Kidney epithelial cell (primary cell): Measurements from ENCODE around the gene PRICKLE1. TPM values are rescaled to one million over a fixed set of nuclear protein-coding genes. Genes with fewer than 3 reads are reported as not detected.

Experiments used
- DNase-seq: peaks from one replicate; pipeline ENCODE4 v3.0.0-alpha.2; 2010; ENCODE audit warnings: low read depth
- H3K27me3 ChIP-seq: 2 replicates; pipeline ENCODE4 v1.6.0; 2011; ENCODE audit warnings: low read length; ENCODE audit not compliant: control insufficient read depth, insufficient read depth
- H3K36me3 ChIP-seq: 2 replicates; pipeline ENCODE4 v1.5.1; 2011; ENCODE audit warnings: low read length; ENCODE audit not compliant: control insufficient read depth, insufficient read depth
- H3K4me3 ChIP-seq: 2 replicates; pipeline ENCODE4 v1.5.1; 2011; ENCODE audit warnings: low read depth, mild to moderate bottlenecking, control low read depth, low read length
- CTCF ChIP-seq: IDR thresholded peaks from 2 replicates; pipeline ENCODE4 v1.5.1; 2011; ENCODE audit warnings: mild to moderate bottlenecking, moderate library complexity, low read length, control low read depth, inconsistent platforms; ENCODE audit not compliant: insufficient read depth, poor library complexity, severe bottlenecking
- total RNA-seq: library from RNA; depleted of rRNA; stranded (reverse); fragments of >200 nt; gene quantifications from 2 replicates; pipeline ENCODE4 v1.2.3, GENCODE V29; 2015

Gene PRICKLE1
- total RNA-seq, 1 donor from 2014 or later = 8.0 TPM

GRCh38 chr12:42564996-42565395 lies 24.6 kb downstream of the PRICKLE1 start:
- Histone ChIP-seq H3K36me3 (no peaks in the 10 kb centered on the region), H3K27me3 (no peaks in the 10 kb centered on the region), H3K4me3 (no peak overlapping the region)
- TF ChIP-seq CTCF = no peak
- DNase-seq = no peak

GRCh38 chr12:42564556-42564955 lies 25.0 kb downstream of the PRICKLE1 start:
- no peaks in the 10 kb centered on the region for H3K36me3 ChIP-seq
- no peak for DNase-seq
- no peak overlapping the region for H3K4me3 ChIP-seq
- no peak for TF ChIP-seq CTCF
- no peaks in the 10 kb centered on the region for H3K27me3 ChIP-seq

DNA sequence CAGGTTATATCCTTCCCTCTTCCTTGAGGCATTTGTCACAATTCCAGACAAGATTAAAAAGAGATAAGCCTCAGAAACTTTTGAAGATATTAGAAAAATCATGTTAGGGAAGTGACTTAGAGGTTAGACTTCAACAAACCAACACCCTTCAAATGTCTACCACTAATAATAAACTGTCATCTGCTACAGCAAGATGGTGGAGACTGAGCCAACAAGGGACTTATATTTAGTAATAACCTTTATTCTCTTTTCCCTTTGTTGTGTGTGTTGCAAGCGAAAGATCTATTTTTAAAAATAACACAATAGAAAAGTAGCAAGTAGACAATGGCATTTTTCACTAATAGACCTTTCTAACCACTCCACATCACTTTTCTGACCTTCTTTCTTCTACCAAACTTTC lies 28.6 kb downstream of the PRICKLE1 start:
- H3K36me3 ChIP-seq = no peaks in the 10 kb centered on the region
- no peak for TF ChIP-seq CTCF

DNA sequence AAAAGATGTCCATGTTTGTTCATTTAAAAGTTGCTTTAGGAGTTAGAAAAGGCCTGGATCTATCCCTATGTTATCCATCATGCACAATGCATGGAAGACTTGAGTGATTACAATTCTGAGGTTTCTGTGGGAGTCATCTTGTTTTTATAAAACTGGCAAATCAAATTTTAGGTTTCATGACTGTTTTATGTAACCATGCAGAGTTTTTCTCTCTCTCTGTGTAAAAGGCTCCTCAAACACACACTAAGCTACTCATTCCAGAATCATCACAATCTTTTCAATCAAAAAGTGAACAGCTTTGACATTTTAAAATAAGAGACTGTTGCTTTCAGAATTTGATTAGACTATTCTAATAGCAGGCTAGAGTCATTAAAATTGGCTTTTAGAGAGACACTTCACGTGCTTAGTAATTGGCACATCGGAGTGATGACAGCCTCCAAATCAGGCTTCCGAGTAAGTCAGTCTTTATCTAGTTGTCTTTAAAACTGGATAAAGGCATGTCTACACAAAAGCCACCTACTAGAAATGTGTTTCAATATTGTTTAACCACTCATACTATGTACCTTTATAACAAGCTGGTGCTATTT lies 31.9 kb downstream of the PRICKLE1 start:
- H3K27me3 ChIP-seq = no peaks in the 10 kb centered on the region
- DNase-seq = no peak
- H3K36me3 ChIP-seq = no peaks in the 10 kb centered on the region
- TF ChIP-seq CTCF = no peak
- H3K4me3 ChIP-seq = no peak overlapping the region

More for the DNA sequence above, 28.6 kb downstream of the PRICKLE1 start:
- Histone ChIP-seq H3K4me3 (no peak overlapping the region), H3K27me3 (no peaks in the 10 kb centered on the region)
- no peak for DNase-seq

DNA sequence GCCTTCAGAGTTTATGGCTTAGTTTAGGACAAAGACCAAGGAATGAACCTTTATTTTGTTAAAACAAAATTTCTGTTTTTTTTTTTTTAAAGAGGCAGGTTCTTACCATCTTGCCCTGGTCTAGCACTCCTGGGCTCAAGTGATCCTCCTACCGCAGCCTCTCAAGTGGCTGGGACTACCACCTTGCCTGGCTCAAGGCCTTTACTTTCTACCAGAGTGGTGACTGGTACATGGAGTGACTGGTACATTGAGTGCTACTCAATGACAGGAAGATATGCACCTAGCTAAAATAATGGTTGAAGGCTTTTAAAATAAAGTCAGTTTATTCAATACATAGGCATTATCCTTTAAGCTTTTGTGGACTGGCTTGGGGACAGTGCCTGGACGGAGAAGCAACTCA lies 32.6 kb downstream of the PRICKLE1 start:
- no peak for DNase-seq
- TF ChIP-seq CTCF = no peak
- no peaks in the 10 kb centered on the region for H3K27me3 ChIP-seq
- H3K36me3 ChIP-seq = no peaks in the 10 kb centered on the region
- no peak overlapping the region for H3K4me3 ChIP-seq

DNA sequence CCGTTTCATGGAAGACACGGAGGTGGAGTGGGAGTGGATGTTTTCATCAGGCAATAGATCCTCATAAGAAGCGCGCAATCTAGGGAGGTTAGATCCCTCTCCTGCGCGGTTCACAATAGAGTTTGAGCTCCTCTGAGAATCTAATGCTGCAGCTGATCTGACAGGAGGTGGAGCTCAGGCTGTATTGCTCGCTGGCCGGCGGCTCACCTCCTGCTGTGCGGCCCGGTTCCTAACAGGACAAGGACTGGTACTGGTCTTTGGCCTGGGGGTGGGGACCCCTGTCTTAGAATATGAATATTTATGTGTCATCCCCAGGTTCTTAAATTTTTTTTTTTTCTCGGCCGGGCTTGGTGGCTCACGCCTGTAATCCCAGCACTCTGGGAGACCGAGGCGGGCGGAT lies 36.7 kb downstream of the PRICKLE1 start:
- TF ChIP-seq CTCF = no peak
- Histone ChIP-seq H3K36me3 (peaks cover 2% of the 10 kb centered on the region), H3K4me3 (no peak overlapping the region), H3K27me3 (no peaks in the 10 kb centered on the region)
- DNase-seq = no peak
